HG03196 (cell line): ENCODE measurements around the gene MFNG.
"Not testable (repeated sequence)": the region's sequence is repeated elsewhere in the genome, so short reads cannot be mapped to it uniquely, and the experiment has no call there.

Source experiments
- ATAC-seq: cut with Tn5 transposase; IDR thresholded peaks from one replicate; pipeline ENCODE4 v1.9.1; 2021; ENCODE audit not compliant: unreplicated experiment

The MFNG gene

DNA sequence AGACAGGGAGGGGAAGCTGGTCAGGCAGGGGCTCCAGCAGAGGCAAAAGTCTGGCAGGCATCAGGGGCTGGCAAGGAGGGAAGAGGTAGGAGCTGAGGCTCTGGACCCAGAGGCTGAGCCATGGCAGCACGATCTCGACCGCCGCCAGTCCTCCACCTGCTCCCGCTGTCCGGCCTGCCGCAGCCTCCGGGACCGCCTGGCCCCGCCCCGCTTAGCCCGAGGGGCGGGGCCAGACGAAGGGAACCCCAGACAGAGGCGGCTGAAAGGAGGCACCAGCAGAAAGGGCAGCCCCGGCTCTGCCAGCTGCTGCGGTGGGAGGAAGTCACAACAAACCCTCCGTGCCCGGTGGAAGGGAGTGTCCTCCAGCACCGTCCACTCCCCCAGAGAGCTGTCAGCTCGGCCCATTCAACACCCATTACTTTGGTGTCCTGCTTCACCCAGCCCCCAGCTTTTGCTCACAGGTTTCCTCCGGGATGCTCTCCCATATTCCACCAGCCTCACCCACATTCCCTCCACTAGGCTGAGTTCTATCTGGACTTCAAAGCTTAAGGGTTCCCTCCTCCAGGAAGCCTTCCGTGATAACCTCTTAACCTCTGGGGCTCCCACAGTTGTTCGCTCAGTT lies at the start of gene MFNG:
Gene MFNG, minus strand, starts transcription at position 161 of the 622 bp plus-strand sequence. CDS start 207 bp downstream, outside the sequence.
- peak; percentile 46 for ATAC-seq

DNA sequence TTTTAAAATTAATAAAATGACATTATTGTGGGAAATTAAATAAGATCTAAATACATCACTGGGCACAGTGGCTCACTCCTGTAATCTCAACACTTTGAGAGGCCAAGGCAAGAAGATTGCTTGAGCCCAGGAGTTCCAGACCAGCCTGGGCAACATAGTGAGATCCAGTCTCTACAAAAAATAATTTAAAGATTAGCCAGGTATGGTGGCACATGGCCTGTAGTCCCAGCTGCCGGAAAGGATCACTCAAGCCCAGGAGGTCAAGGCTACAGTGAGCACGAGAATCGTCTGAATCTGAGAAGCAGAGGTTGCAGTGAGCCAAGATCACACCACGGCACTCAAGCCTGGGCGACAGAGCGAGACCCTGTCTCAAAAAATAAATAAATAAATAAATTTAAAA lies 49.0 kb upstream of the MFNG start:
- ATAC-seq: no peak

DNA sequence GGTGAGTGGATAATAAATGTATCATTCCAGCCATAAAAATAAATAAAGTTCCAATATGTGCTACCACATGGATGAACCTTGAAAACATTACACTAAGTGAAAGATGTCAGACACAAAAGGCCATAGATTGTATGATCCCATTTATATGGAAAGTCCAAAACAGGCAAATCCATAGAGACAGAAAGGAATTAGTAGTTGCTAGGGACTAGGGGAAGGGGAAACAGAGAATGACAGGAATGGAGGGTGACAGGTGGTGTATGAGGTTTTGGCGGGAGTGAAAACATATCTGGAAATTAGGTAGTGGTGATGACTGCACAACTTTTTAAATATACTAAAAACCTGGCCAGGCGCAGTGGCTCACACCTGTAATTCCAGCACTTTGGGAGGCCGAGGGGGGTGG lies 48.3 kb upstream of the MFNG start:
- ATAC-seq: no peak

DNA sequence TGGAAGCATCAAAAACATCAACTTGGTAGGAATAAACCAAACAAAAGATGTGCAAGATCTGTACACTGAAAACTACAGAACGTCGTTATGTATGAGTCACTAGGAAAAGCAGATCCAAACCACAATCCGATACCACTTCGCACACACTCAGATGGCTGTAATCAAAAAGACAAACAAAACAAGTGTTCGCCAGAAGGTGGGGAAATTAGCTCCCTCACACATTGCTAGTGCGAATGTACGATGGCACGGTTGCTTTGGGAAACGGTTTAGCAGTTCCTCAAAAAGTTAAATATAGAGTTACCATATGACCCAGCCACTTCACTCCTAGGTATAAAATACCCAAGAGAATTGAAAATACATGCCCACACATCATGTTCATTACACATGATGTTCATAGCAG lies 47.8 kb upstream of the MFNG start:
- no peak for ATAC-seq

DNA sequence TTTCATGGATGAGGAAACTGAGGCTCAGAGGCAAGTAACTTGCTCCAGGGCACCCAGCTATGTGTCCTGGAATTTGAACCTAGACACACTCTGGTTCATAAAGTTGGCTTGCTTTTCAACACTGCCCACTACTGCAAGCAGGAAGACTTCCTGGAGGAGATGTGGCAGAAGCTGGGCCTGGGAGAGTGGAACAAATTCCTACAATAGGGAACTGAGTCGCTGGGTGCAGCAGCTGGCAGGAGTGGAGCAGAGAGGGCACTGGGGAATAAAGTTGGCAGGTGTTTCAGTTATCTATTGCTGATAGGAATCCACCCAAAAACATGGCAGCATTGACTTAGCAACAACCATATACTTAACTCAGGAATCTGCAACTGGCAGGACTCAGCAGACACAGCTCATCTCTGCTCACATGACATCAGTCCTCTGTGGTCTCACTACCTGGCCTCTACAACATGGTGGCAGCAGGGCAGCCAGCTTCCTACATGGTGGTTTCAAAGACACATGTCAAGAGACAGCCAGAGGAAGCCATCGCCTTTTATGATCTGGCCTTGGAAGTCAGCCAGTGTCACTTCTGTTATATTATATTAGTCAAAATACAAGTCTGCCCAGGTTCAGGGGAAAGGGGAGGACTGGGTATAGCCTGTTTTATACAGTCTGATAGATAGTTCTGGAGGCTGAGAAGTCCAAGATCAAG lies 43.6 kb upstream of the MFNG start:
- no peak for ATAC-seq

DNA sequence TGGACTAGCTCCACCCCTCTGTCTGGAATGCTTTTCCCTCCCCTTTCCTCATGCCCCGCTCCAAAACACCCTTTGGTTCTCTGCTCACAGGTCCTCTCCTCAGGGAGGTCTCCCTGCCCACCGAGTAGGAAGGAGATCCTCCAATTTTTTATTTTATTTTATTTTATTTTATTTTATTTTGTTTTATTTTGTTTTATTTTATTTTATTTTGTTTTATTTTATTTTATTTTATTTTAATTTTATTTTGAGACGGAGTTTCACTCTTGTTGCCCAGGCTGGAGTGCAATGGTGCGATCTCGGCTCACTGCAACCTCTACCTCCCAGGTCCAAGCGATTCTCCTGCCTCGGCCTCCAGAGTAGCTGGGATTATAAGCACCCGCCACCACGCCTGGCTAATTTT lies 41.8 kb upstream of the MFNG start:
- not testable (repeated sequence) for ATAC-seq

- ATAC-seq: not testable (repeated sequence)
These were observed 41.0 kb upstream of the MFNG start for GRCh38 chr22:37527081-37527752.

DNA sequence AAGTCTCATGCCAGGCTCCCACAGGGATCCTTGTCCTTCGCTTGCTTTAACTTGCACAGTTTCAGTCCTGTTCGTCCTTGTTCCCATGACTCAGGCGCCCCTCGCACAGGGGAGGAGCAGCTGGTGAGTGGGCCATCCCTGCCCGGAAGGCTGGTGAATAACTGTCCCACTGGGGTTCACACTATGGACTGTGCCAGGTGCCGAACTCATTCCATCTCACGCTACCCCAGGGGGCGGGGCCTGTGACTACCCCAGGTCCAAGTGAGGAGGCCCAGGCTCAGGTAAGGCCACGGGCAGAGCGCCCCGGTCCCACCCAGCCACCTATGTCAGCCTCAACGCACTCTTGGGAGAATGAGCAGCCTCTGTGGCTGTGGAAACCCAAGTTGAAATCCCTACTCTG lies 40.2 kb upstream of the MFNG start:
- ATAC-seq: no peak

DNA sequence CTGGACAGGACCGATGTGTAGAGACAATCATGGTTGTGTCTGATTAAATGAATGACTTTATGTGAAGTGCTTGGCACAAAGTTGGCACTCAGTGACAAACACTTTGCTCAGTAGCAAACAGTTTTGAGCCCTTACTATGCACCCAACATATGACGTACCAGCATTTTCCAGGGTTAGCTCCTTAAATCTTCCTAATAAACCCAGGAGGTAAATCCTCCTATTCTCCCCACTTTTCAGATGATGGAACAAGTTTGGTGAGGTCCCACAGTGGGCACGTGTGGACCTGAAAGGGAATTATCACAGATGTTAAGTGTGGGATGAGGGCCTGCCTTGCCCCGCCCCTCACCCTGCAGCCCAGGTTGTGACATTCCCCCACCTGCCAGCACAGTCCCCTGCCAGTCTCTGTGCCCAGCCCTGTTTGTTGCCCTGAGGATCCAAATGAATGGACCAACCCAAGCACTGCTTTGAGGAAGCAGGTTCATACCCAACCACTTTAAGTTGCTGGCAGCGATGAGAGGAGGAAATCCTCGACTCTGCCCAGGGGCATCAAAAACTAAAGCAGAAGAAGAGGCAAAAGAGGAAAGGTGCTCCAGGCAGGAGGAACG lies 39.7 kb upstream of the MFNG start:
- no peak for ATAC-seq

GRCh38 chr22:37525073-37525745 lies 39.0 kb upstream of the MFNG start:
- ATAC-seq: no peak

- ATAC-seq: no peak
These were observed 36.3 kb upstream of the MFNG start for GRCh38 chr22:37522482-37522881.

- no peak for ATAC-seq
These were observed 35.1 kb upstream of the MFNG start for GRCh38 chr22:37521236-37521739.

DNA sequence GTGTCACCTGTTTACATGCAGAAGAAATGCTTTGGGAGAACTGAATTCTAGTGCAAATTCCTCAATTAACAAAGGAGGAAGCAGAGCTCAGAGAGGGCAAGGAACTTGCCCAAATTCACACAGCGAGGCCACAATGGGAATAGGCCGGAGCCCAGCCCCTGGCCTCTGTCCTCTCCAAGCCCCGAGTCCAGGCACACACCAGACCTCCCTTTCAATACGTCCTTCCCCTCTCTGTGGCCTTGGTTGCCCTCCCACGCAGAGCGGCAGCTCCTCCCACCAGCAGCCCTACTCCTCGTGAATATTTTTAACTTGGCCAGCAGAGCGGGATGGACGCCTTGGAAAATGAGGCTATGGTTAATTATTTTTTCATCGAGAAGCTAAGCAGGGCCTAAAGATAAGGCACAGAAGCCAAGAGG lies 34.6 kb upstream of the MFNG start:
- no peak for ATAC-seq

GRCh38 chr22:37519268-37520195 lies 33.3 kb upstream of the MFNG start, which contains the start of gene CARD10:
Gene CARD10, minus strand, starts transcription at chr22:37519415. Its CDS starts 215 bp downstream, at chr22:37519200.
- no peak for ATAC-seq

- ATAC-seq: no peak
These were observed 32.5 kb upstream of the MFNG start for GRCh38 chr22:37518509-37519267.

DNA sequence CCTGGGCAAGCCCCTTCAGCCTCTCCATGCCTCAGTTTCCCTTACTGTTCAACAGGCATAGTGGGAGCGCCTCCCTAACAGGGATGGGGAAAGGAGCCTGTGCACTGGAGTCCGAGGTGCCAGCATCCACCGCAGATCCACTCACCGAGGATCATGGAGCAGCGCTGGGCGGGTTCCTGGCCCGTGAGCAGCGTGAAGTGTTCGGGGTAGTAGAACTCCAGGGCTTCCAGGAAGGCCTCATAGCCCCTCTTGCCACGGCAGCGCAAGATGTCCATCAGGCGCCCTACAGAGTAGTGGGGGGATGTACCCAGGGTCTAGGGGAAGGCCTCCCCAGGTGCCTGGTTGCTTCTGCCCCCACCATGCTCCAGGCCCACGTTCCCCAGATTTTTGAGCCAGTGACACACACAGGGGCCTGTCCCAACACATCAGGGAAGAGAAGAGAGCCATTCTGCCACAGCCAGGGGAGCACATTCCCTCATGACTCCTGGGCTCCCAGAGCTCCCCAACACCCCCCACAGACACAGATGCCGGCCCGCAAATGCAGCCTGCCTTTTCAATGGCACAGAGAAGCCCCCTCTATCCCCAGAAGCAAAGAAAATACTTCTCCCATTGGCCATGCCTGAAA lies 31.8 kb upstream of the MFNG start:
- ATAC-seq: no peak

DNA sequence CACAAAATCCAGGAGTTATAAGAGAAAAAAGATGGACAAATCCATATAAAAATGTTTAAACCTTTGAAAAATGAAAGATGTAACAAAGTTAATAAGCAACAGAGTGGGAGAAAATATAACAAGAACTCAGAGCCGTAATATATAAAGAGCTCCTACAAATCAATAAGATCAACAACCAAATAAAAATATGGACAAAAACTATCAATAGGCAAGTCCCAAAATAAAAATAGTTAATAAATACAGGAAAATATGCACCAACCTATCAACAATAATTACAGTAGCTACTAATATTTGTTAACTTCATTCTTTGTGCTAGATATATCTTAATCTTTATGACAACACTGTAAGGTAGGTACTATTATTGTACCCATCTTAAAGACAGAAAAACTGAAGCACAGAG lies 30.3 kb upstream of the MFNG start:
- ATAC-seq: no peak

GRCh38 chr22:37515901-37516300 lies 29.7 kb upstream of the MFNG start:
- ATAC-seq: no peak
